Lung (tissue), 12 donors: ENCODE measurements around the gene DAD1. TPM values are rescaled to one million over a fixed set of nuclear protein-coding genes. Genes with fewer than 3 reads are reported as not detected.
A peak's percentile ranks its signal among the peaks of the same experiment; 100 is the strongest.
"Not testable (repeated sequence)": the region's sequence is repeated elsewhere in the genome, so short reads cannot be mapped to it uniquely, and the experiment has no call there.

Experiments
- ATAC-seq: fragments of 200-7000 bp; cut with Tn5 transposase; one replicate; pipeline ENCODE4 v1.9.1; 2020; ENCODE audit warnings: moderate number of reproducible peaks; ENCODE audit not compliant: insufficient read depth, low FRiP score
- DNase-seq, 3 donors: peaks; one replicate each; pipeline ENCODE4 v3.0.0-alpha.2; 2013 to 2017
- H3K27ac ChIP-seq, 2 donors: one replicate each; pipeline ENCODE4 v1.5.1; 2013; ENCODE audit warnings: mild to moderate bottlenecking in 2 of 2, moderate library complexity in 2 of 2, control low read depth in 1 of 2, inconsistent platforms in 1 of 2, low read depth in 1 of 2, low read length in 1 of 2
- H3K27me3 ChIP-seq, 3 donors: one replicate each; pipeline ENCODE4 v1.5.1; 2013; ENCODE audit warnings: low read length in 2 of 3; ENCODE audit not compliant: control insufficient read depth in 3 of 3, insufficient read depth in 3 of 3
- H3K36me3 ChIP-seq, 4 donors: one replicate each; pipeline ENCODE4 v1.5.1; 2013; ENCODE audit warnings: low read length in 4 of 4, mild to moderate bottlenecking in 1 of 4, moderate library complexity in 1 of 4; ENCODE audit not compliant: control insufficient read depth in 4 of 4, insufficient read depth in 4 of 4
- H3K4me1 ChIP-seq, 5 donors: one replicate each; pipeline ENCODE4 v1.5.1; 2013; ENCODE audit warnings: low read length in 5 of 5, mild to moderate bottlenecking in 2 of 5, moderate library complexity in 1 of 5; ENCODE audit not compliant: control insufficient read depth in 5 of 5, insufficient read depth in 5 of 5
- H3K4me3 ChIP-seq: one replicate; pipeline ENCODE4 v1.5.1; 2013; ENCODE audit warnings: mild to moderate bottlenecking, control low read depth, moderate library complexity
- H3K9ac ChIP-seq, 2 donors: one replicate each; pipeline ENCODE4 v1.5.1; 2013; ENCODE audit warnings: low read length in 2 of 2, control low read depth in 1 of 2; ENCODE audit not compliant: insufficient read depth in 1 of 2
- H3K9me3 ChIP-seq, 4 donors: one replicate each; pipeline ENCODE4 v1.5.1; 2013; ENCODE audit warnings: low read length in 3 of 4, mild to moderate bottlenecking in 1 of 4, moderate library complexity in 1 of 4; ENCODE audit not compliant: control insufficient read depth in 4 of 4, insufficient read depth in 3 of 4
- CTCF ChIP-seq: IDR thresholded peaks from 2 replicates; pipeline ENCODE4 v1.5.1; 2012; ENCODE audit warnings: mild to moderate bottlenecking; ENCODE audit errors: control extremely low read depth, extremely low read depth
- WGBS, 2 donors: extraction: QIAGEN DNeasy Blood & Tissue Kit; methylation state at CpG; one replicate each; pipeline ENCODE4 v1.1.7; 2013; 5-methylcytosine and 5-hydroxymethylcytosine counted together
- polyA plus RNA-seq, 2 donors: library from polyadenylated mRNA; stranded (reverse); fragments of 200-250 nt; gene quantifications; one replicate each; pipeline ENCODE4 v1.2.1, GENCODE V29; 2013
- total RNA-seq, 2 donors: library from RNA; depleted of rRNA in 1 of 2; stranded (reverse); fragments of >200 nt in 1 of 2; gene quantifications; one replicate each; pipeline ENCODE4 v1.2.1, GENCODE V29; 2014 to 2021
- donor health status: control.
- donor health status: control.
- donor health status: Bipolar disorder and iron deficiency.
- donor health status: healthy.
- donor health status: DM: yes; HTN: yes; CAD: no.

The DAD1 gene
- total and polyA plus RNA-seq, 4 donors, result 164 to 377 (median 217) TPM

GRCh38 chr14:22556021-22556989, 32.7 kb downstream of the DAD1 start:
- H3K4me3 ChIP-seq, result no peak overlapping the region
- no peaks in the 10 kb centered on the region for H3K9me3 ChIP-seq
- peak in 1 of 3 donors; percentile 31 for DNase-seq
- 32 to 46% methylated on average over 24 to 28 of the region's 28 CpGs for WGBS, 2 donors
- peak overlapping the region in 1 of 2 donors; percentile 37 for H3K27ac ChIP-seq
- TF ChIP-seq CTCF, result no peak
- no peak overlapping the region for H3K9ac ChIP-seq
- peak; percentile 19 for ATAC-seq
- H3K27me3 ChIP-seq, result no peaks in the 10 kb centered on the region
- H3K4me1 ChIP-seq, result peaks cover 3 to 23% (median 15%) of the 10 kb centered on the region in 5 donors
- H3K36me3 ChIP-seq, result no peaks in the 10 kb centered on the region

GRCh38 chr14:22555384-22556011, 33.5 kb downstream of the DAD1 start:
- no peaks in the 10 kb centered on the region for H3K9me3 ChIP-seq
- H3K36me3 ChIP-seq, result no peaks in the 10 kb centered on the region
- H3K4me1 ChIP-seq, result peaks cover 5 to 19% (median 9%) of the 10 kb centered on the region in 5 donors
- ATAC-seq, result no peak
- no peak overlapping the region for H3K4me3 ChIP-seq
- WGBS, 2 donors, result 70 to 80% methylated on average over 4 of the region's 4 CpGs
- peak overlapping the region in 1 of 2 donors; percentile 31 for H3K27ac ChIP-seq
- DNase-seq, result no peak
- no peaks in the 10 kb centered on the region for H3K27me3 ChIP-seq
- TF ChIP-seq CTCF, result no peak
- H3K9ac ChIP-seq, result no peak overlapping the region

DNA sequence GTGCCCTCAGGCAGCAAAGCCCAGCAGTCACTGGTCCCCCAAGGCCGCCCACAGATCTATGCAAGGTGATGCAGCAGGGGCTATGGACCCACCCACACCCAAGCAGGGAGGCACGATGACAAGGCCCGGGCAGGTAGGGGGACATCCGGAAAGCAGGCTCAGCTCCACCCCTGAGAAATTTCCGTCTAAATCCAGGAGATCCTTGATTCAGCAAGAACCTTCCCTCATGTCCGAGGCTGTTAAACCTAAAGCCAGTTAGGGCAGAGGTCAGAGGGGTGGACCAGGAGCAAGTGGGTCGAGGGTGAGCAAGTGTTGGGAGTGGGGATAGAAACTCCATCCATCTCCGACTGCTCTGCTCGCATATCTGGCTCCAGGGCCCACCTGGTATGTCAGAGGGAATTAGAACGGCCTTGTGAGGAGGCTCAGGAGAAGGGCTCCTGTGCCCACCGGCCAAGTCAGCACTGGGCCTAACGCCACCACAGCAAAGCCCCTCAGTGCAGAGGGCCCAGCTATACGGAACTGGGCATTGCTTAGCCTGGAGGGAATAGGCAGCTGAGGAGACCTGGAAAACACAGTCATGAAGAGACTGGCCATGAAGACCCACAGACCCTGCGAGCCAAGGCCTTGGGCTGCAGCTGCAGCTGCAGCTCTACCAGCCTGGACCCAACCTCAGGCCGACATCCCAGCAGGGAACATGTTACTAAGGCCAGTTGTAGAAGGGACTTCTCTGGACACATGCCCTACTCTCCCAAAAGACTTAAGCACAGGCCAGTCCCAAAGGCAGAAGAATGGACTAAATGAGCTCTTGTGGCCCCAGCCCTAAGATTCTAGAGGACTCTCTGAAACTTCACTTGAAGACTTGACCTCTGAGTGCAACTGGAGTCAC, 34.3 kb downstream of the DAD1 start:
- WGBS, 2 donors, result 92 to 94% methylated on average over 15 of the region's 15 CpGs
- H3K9ac ChIP-seq, result no peak overlapping the region

DNA sequence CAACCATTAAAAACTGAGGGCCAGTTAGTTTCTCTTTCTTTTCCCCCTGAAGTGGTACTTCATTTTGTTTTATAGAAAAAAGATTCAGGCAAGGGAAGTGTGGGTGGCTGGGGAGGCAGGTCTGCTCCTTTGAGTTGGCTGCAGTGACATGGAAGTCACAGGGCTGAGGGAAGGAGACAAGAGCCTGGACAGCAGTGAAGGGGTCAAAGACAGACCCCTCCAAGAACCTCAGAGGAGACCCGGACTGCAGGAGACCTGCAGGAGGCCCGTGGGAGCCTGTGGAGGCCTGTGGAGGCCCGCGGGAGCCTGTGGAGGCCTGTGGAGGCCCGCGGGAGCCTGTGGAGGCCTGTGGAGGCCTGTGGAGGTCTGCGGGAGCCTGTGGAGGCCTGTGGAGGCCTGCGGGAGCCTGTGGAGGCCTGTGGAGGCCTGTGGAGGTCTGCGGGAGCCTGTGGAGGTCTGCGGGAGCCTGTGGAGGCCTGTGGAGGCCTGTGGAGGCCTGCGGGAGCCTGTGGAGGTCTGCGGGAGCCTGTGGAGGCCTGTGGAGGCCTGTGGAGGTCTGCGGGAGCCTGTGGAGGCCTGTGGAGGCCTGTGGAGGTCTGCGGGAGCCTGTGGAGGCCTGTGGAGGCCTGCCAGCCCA, 35.0 kb downstream of the DAD1 start:
- not testable (repeated sequence) for H3K27me3 ChIP-seq, H3K4me3 ChIP-seq, H3K27ac ChIP-seq, H3K9ac ChIP-seq, H3K36me3 ChIP-seq, DNase-seq, ATAC-seq, H3K9me3 ChIP-seq
- 87 to 89% methylated on average over 7 to 14 of the region's 14 CpGs for WGBS, 2 donors
- peaks cover 5 to 19% (median 6%) of the 10 kb centered on the region in 5 donors for H3K4me1 ChIP-seq

More for the DNA sequence above, 34.3 kb downstream of the DAD1 start:
- peaks cover 5 to 19% (median 9%) of the 10 kb centered on the region in 5 donors for H3K4me1 ChIP-seq
- no peak for ATAC-seq
- H3K9me3 ChIP-seq, result no peaks in the 10 kb centered on the region
- H3K27ac ChIP-seq, result peak overlapping the region in 1 of 2 donors; percentile 31
- no peaks in the 10 kb centered on the region for H3K36me3 ChIP-seq
- DNase-seq, result no peak
- H3K4me3 ChIP-seq, result no peak overlapping the region
- no peaks in the 10 kb centered on the region for H3K27me3 ChIP-seq
- no peak for TF ChIP-seq CTCF
